ENCODE measurements around the gene SH3BP2. TPM values are rescaled to one million over a fixed set of nuclear protein-coding genes. Genes with fewer than 3 reads are reported as not detected.
A peak's percentile ranks its signal among the peaks of the same experiment; 100 is the strongest.

SH3BP2 gene
- total RNA-seq, 1 donor from 2014 or later: 25.6 TPM

DNA sequence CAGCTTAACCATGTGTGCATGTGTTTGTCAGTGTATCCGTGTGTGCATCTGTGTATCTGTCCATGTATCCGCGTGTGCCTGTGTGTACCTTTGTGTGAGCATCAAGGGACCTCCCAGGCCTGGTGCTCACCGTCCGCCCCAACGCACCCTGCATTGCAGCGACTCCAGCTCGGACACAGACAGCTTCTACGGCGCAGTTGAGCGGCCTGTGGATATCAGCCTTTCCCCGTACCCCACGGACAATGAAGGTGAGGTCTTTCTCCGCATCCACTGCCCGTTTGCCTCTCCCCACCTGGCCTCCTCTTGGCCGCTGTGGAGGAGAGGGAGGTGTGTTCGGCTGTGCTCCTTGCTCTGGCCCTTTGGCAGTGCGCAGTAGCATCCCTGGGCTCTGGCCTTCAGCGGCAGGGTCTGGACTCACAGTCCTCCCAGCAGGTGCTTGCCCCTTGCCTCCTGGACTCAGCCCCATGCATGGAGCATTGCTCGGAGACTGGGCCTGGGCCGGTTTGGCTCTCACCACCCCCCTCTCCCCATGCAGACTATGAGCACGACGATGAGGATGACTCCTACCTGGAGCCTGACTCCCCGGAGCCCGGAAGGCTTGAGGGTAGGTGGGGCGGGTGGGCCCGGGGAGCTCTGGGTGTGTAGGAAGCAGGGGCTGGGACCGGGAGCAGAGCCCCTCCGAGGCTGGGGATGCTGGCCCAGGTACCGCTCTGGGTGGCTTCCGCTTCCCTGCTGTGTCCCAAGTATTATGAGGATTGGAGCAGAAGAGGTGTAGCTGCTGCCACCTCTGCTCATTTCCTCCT is 34.4 kb downstream of the SH3BP2 start:
- intact Hi-C loops (cut with micrococcal nuclease): no loop called here

DNA sequence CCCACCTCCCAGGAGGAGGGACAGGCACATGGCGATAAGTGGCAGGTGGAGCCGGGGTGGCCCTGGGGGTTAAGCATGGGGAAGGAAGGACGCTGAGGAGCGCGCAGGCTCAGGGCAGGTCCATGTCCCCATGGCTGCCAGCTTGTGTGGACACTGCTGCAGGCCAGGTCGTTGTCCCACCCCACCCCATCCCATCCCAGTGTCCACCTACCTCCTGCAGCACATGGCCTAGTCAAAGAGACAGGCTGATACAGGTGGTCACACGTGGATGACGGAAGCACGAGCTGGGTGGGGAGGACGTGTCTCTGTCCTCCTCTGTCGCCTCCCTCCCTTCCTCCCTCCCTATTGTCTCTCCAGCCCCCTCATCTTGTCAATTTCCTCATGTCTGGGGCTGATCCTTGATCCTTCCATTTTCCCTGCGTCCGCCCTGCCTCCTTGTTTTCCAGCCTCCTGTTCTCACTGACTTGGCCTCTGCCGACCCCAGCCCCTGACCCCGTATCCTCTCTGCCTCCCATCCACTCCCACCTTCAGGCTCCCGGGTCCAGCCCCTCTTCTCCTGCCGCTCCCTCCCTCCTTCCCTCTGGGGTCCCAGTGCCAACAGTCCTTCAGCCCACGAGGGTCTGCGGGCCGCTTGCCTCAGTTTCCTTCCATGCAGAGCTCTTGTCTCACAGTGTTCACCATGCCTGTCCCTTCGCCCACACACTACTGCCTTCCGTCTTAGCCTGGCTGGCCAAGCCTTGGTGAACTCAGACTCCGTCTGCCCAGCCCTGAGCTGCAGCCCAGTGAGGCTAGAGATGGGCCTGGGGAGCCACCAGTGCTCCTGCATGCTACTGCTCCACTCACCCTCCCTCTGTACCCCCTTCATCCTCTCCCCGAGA is 35.2 kb downstream of the SH3BP2 start:
- intact Hi-C loops (cut with micrococcal nuclease): no loop called here
- ATAC-seq (no peak), DNase-seq (peak; percentile 20)

More for the DNA sequence above, 34.4 kb downstream of the SH3BP2 start:
- ATAC-seq (no peak), DNase-seq (peak; percentile 24)

DNA sequence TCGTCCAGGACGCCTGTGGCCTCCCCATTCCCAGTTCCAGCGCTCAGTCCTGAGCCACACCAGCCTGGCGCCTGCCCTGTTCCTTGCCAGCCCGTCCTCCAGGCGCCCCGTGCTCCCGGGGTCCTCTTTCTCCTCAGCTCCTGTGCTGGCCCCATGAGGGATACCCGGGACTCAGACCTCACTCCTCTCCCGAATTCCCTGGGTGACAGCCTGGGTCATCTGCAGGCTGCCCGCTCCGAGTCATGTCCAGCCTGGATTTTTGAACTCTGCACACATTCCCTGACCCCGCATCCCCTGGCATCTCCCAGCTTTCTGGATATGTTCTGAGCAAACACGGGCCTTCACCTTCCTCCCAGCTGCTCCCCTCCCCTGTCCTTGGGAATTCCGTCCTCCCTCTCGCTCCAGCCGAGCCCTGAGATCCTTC is 35.9 kb downstream of the SH3BP2 start:
- intact Hi-C loops (cut with micrococcal nuclease): no loop called here
- DNase-seq (peak; percentile 17), ATAC-seq (no peak)

DNA sequence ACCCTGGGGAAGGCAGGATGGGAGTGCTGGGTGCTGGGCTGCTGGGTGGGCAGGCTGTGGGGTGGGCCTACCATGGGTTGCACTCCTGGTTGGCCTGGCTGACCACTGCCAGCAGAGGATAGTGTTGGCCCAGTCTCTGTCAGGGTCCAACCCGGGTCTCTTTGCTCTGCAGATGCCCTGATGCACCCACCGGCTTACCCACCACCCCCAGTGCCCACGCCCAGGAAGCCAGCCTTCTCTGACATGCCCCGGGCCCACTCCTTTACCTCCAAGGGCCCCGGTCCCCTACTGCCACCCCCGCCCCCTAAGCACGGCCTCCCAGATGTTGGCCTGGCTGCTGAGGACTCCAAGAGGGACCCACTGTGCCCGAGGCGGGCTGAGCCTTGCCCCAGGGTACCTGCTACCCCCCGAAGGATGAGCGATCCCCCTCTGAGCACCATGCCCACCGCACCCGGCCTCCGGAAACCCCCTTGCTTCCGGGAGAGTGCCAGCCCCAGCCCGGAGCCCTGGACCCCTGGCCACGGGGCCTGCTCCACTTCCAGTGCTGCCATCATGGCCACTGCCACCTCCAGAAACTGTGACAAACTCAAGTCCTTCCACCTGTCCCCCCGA is 36.5 kb downstream of the SH3BP2 start:
- ATAC-seq (no peak), DNase-seq (peak; percentile 27)
- intact Hi-C loops (cut with micrococcal nuclease): no loop called here

DNA sequence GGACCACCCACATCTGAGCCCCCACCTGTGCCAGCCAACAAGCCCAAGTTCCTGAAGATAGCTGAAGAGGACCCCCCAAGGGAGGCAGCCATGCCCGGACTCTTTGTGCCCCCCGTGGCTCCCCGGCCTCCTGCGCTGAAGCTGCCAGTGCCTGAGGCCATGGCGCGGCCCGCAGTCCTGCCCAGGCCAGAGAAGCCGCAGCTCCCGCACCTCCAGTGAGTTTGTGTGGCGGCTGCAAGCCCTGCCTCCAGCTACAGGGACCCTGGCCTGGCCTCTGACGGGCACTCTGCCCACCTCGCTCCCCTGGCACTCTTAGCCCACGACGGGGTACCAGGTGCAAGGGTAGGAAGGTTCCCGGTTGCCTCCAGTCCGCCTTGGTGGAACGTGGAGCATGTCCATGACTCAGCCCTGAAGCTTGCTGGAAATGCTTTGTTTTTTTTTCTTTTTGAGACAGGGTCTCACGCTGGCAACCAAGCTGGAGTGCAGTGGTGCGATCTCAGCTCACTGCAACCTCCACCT is 37.1 kb downstream of the SH3BP2 start:
- intact Hi-C loops (cut with micrococcal nuclease): no loop called here
- DNase-seq (peak; percentile 25), ATAC-seq (no peak)

DNA sequence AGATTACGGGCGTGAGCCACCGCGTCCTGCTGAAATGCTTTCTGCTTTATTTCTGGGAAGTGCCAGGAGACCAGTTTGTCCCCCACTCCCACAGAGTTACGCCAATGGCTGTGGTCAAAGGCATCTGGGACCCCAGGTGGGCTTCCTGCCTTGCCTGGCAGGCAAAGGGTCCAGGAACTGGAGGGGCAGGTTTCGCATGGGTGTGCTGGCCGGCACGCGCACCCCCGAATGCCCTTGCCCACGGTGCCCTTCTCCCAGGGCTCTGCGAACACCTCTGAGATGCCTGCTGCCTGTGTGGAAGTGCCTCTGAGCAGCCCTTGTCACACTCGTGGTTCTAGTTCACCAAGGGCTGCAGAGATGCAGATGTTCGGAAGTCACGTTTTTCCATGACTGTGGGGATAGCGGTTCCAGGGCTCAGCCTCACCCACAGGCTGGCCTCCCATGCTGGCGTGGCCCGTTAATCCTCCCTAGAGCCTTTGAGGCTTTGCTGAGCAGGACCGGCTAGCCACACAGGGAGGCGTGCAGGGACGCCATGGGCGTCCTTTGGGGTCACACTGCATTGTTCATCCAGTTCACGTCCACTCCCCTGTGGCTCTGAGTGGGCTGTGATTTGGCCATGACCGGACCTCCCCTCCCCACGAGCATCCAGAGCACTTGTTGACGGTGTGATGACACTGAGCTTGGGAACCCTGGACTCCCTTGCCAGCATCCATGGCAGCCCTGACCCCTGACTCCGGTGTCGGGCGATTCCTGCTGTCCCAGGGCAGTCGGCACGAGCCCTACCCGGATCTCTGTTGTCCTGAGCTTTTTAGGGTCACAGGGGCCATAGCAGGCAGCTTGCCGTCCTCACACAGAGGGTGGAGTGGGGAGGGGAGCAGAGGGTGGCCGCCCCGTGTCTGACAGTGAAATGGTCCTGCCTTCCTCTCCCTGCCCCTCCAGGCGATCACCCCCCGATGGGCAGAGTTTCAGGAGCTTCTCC is 38.0 kb downstream of the SH3BP2 start:
- ATAC-seq (no peak), DNase-seq (peak; percentile 18)
- intact Hi-C loops (cut with micrococcal nuclease): no loop called here

DNA sequence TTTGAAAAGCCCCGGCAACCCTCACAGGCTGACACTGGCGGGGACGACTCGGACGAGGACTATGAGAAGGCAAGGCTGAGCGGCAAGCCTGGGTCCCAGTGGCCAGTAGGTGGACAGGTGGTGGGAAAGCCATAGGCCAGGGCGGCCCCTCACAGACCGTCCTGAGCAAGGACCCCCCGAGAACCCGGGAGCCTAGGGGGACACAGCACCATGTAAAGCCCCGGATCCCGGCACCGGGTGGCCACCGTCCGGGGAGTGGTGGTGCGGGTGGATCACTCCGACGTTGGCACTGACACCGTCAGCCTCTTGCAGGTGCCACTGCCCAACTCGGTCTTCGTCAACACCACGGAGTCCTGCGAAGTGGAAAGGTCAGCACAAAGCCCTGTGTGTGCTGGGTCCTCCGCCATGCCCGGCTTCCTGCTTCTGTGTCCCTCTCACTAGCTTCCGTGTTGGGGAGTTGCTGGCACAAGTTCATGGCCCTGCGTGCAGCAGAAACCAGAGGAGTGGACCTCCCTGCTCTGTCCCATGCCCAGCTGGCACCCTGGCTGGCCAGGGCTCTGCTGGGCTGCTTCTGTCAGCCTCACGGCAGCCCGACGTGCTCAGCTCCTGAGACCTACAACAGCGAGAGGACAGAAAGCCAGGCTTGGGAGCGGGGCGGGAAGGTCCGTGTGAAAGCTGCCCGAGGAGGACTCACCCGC is 38.9 kb downstream of the SH3BP2 start:
- ATAC-seq (no peak), DNase-seq (peak; percentile 27)
- intact Hi-C loops (cut with micrococcal nuclease): no loop called here

DNA sequence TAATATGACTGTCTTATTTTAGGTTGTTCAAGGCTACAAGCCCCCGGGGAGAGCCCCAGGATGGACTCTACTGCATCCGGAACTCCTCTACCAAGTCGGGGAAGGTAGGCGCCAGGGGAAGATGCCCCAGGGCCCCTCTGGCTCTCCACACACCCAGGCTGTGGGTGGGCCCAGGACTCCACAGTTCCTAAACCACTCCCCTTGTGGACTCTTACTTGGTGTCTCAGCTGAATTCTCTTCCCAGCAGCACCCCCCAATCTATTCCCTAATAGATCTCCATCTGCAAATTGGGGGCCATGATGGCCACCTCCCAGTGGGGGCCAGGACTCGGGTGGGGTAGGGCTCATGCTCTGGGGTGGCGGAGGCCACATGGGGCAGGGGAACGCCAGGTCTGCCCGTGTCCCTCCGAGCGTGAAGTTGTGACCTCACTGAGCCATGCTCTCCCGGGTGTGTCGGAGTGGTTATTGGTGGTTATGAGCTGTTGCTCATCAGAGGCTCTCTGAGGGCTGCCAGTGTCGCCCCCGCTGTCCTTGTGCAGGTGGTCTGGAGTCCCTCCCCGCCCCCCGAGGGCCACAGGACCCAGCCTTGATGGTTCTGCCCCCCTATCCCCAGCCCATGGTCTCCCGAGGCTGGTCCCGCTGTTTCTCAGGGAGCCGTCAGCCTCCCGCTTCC is 39.6 kb downstream of the SH3BP2 start:
- ATAC-seq (no peak), DNase-seq (peak; percentile 9)
- intact Hi-C loops (cut with micrococcal nuclease): no loop called here

DNA sequence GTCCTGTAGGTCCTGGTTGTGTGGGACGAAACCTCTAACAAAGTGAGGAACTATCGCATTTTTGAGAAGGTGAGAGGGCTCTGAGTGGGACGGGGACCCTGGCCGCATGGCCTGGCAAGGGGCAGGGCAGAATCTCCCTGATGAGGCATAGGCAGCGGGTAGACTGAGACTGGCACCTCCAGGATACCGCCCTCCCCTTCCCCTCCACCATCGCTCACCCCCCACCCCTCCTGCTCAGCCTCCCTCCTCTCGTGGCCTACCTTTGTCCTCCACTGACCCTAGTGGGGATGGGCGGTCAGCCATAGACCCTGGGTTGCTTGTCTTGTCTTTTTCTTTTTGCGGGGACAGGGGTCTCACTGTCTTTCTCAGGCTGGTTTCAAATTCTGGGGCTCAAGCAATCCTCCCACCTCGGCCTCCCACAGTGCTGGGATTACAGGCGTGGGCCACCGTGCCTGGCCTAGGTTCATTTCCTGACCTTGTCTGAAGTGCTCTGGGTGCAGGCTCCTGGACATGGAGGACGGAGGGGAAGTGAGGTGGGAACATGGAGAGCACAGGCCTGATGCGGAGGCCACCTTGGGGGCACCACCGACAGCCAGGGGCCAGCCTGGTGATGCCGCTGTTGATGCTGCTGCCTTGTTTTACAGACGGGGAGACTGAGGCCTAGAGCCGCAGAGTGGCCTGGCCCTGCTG is 40.2 kb downstream of the SH3BP2 start:
- ATAC-seq: no peak
- intact Hi-C loops (cut with micrococcal nuclease): no loop called here
- no peak for DNase-seq

DNA sequence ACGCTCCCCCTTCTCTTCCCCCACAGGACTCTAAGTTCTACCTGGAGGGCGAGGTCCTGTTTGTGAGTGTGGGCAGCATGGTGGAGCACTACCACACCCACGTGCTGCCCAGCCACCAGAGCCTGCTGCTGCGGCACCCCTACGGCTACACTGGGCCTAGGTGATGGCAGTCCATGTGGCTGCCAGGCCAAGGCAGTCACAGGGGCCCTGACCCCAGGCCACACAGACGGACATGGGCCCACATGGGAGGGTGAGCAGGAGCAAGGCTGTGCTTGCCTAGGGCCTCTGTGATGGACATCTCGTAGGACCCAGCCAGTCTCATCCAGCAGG is 40.8 kb downstream of the SH3BP2 start:
- intact Hi-C loops (cut with micrococcal nuclease): no loop called here
- ATAC-seq (no peak), DNase-seq (no peak)

DNA sequence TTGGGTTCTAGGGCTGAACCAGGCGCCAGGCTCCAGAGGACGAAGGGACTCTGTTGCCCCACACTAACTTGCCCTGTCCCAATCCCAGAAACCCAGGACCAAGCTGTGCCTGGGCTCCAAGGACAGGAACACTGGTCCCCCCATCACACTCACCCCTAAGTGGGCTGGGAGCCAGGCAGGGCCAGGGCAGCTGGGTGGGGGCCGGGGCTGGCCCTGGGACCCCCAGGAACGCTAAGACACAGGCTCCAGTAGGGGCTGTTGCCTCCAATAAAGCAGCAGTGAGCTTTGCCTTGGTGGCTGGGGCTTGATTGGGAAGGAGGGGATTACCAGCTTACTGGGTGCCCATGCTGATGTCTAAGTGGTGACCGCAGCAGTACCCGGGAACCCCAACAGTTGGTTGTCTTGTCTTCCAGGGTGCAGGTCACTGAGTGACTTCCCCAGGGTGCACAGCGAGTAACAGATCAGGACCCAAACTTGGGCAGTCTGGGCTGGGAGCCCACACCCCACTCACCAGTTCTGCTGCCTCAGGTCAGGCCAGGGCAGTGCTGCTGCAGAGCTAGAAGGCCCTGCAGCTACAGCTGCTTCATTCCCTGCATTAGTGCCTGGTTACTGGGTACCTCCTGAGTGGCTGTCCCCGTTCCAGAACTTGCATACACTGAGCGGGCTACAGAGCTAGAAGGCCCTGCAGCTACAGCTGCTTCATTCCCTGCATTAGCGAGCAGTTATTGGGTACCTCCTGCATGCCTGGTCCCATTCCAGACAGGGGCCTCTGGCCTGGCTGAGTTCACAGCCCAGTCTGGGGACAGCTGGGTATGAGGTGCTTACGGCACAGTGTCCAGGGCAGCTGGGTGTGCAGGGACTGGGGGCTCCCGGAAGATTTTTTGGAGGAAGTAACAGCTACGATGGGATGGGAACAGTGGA is 41.4 kb downstream of the SH3BP2 start:
- DNase-seq: peak; percentile 28
- intact Hi-C loops (cut with micrococcal nuclease): no loop called here
- no peak for ATAC-seq

DNA sequence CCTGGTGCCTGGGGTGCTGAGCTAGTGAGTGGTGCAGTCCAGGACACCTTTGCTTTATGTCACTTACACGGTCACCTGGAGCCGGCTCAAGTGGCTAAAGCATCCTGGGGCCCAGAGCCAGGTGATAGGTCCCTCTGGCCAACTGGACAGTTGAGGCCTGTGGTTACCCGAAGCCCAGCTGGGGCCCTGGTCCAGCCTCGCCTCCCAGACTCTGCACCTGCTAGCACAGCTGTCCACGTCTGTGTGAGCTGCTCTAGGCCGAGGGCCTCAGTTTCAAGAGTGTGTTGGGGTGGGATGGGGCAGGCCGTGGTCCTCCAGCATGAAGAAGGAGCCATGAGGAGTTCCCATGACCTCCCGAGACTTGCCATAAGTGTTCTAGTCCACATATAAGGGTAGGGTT is 43.1 kb downstream of the SH3BP2 start:
- ATAC-seq: no peak
- intact Hi-C loops (cut with micrococcal nuclease): no loop called here
- no peak for DNase-seq

DNA sequence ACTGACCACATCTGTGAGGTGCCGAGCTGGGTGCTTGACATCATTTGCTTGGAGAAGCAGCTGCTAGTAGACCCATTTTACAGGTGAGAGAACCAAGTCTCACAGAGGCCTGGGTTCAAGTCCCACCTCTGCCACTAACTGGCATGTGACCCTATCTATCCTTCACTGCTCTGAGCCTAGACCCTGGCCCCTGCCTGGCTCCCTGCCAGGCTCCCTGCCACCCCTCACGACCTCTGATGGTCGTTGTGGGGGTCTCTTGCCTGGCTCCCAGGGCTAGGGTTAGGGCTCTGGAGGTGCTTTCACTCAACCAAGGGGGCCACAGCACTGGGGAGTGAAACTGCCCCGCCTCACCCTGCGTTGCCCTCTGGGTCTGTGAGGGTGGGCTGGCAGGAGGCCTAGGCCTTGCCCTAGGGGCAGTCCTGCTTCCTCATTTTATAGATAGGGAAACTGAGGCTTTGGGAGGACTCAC is 43.5 kb downstream of the SH3BP2 start:
- DNase-seq (peak; percentile 28), ATAC-seq (no peak)
- intact Hi-C loops (cut with micrococcal nuclease): no loop called here

DNA sequence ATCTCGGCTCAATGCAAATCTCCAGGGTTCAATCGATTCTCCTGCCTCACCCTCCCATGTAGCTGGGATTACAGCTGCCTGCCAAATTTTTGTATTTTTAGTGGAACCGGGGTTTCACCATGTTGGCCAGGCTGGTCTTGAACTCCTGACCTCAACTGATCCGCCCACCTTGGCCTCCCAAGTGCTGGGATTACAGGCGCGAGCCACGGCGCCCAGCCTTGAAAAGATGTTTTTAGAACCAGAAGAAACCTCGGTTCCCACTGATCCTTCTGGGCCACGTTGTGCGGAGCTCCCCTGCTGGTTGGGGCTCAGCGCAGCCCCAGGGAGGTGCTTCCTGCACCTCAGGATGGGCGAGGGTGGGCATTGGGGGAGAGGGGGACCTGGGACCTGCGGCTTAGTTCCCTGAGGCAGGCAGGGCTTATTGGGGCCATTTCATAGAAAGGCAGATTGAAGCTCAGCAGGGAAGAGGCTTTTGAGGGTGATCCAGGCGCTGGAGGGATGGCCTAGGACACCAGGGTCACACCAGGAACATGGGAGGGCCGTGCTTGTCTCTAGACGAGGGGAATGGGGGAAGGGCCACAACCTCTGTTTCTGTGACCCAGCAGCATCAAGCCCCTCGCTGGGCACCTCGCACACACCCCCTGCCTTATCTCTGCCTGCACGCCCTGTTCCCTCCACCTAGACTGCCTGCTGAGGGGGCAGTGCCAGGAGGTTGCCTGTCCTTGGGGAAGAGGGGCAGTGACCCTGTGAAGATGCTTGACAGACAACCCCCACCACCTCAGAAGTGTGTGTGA is 44.4 kb downstream of the SH3BP2 start:
- peak; percentile 3 for ATAC-seq
- intact Hi-C loops (cut with micrococcal nuclease): no loop called here
- no peak for DNase-seq

DNA sequence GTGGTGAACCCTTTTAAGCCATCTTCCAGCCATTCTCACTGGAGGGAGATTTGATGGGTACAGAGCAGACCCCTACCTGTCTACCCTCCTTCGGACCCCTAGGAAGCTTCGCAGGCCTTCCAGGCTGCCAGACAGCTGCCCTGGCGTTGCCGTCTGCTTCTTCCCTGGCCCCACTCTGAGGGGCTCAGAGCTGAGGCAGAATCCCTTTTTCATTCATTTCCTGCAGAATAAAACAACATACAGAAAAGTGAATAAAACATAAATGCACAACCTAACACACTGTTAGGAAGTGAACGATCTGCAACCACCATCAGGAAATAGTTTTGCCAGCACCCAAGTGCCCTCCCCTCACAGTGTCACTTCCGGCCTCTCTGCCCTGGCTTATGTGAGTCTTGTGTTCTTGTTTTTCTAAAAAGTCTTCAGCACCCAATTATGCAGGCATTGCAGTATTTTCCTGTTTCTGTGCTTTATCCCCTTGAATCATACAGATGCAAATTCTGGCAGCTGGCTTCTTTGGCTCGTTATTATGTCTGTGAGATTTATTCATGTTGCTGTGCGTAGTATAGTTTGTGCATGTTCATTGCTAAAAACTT is 45.1 kb downstream of the SH3BP2 start:
- ATAC-seq: peak; percentile 62
- intact Hi-C loops (cut with micrococcal nuclease): no loop called here
- DNase-seq: no peak
